SK-N-SH (cell line): ENCODE data around the gene CNTNAP2. TPM values are rescaled to one million over a fixed set of nuclear protein-coding genes. Genes with fewer than 3 reads are reported as not detected.

Experiments
- CTCF ChIA-PET: fragments of 300-600, 350-600 bp; formaldehyde crosslinking; extraction: SDS; loops from one replicate; lab custom pipeline; 2021; lab: Yijun Ruan, JAX
- POLR2A ChIA-PET: fragments of 350-600 bp; sonication (Branson Sonifier 250); formaldehyde crosslinking; extraction: SDS; loops from one replicate; lab custom pipeline; 2020; ENCODE audit warnings: antibody characterized with exemption, inconsistent platforms; lab: Yijun Ruan, JAX
- DNase-seq: peaks from one replicate; pipeline ENCODE4 v3.0.0; 2012
- H2AFZ ChIP-seq: fragments of 200-600 bp; sonication (generic); 2 replicates; pipeline ENCODE4 v1.8.1; 2016; ENCODE audit warnings: antibody characterized with exemption, mild to moderate bottlenecking, low read depth
- H3F3A ChIP-seq: fragments of 200-600 bp; sonication (generic); replicated peaks from 2 replicates; pipeline ENCODE3; 2016; ENCODE audit warnings: antibody characterized with exemption, mild to moderate bottlenecking; ENCODE audit not compliant: insufficient read depth
- H3K27ac ChIP-seq, 2 experiments: fragments of 200-500 bp in 1 of 2; fragments of 200-600 bp in 1 of 2; sonication (Bioruptor generic) in 1 of 2; sonication (generic), shearing (Covaris generic) in 1 of 2; 2 replicates each; pipeline versions ENCODE4 v1.5.1 to v1.6.1; 2014 to 2016; ENCODE audit warnings: low read depth in 2 of 2, inconsistent platforms in 1 of 2, low read length in 1 of 2, mild to moderate bottlenecking in 1 of 2, mixed read lengths in 1 of 2
- H3K27me3 ChIP-seq: fragments of 200-600 bp; sonication (generic), shearing (Covaris generic); 2 replicates; pipeline ENCODE4 v1.6.1; 2016; ENCODE audit warnings: mixed run types; ENCODE audit not compliant: insufficient read depth
- H3K36me3 ChIP-seq, 2 experiments: fragments of 200-500 bp in 1 of 2; fragments of 200-600 bp in 1 of 2; sonication (Bioruptor generic) in 1 of 2; sonication (generic) in 1 of 2; replicated peaks in 1 of 2; 2 replicates each; pipeline versions ENCODE3 to v1.5.1; 2014 to 2016; ENCODE audit warnings: low read length in 1 of 2, mild to moderate bottlenecking in 1 of 2; ENCODE audit not compliant: insufficient read depth in 2 of 2, control insufficient read depth in 1 of 2
- H3K4me1 ChIP-seq, 2 experiments: fragments of 200-500 bp in 1 of 2; fragments of 200-600 bp in 1 of 2; sonication (Bioruptor generic) in 1 of 2; sonication (generic), shearing (Covaris generic) in 1 of 2; 2 replicates each; pipeline versions ENCODE4 v1.5.1 to v1.6.1; 2014 to 2016; ENCODE audit warnings: low read depth in 1 of 2, low read length in 1 of 2, mixed run types in 1 of 2; ENCODE audit not compliant: insufficient read depth in 2 of 2, control insufficient read depth in 1 of 2
- H3K4me2 ChIP-seq: fragments of 200-600 bp; sonication (generic), shearing (Covaris generic); 2 replicates; pipeline ENCODE4 v1.6.1; 2017; ENCODE audit warnings: mixed run types
- H3K4me3 ChIP-seq, 2 experiments: fragments of 200-500 bp in 1 of 2; fragments of 200-600 bp in 1 of 2; sonication (Bioruptor generic) in 1 of 2; sonication (generic), shearing (Covaris generic) in 1 of 2; 2 replicates each; pipeline versions ENCODE4 v1.5.1 to v1.8.1; 2014 to 2016; ENCODE audit warnings: low read depth in 2 of 2, inconsistent platforms in 1 of 2, low read length in 1 of 2, mild to moderate bottlenecking in 1 of 2, mixed read lengths in 1 of 2, moderate library complexity in 1 of 2
- H3K79me2 ChIP-seq: fragments of 200-600 bp; sonication (generic); 2 replicates; pipeline ENCODE4 v1.8.1; 2017; ENCODE audit warnings: mild to moderate bottlenecking; ENCODE audit not compliant: insufficient read depth
- H3K9ac ChIP-seq: fragments of 200-600 bp; sonication (generic); 2 replicates; pipeline ENCODE4 v1.6.1; 2017; ENCODE audit warnings: mixed run types
- H3K9me2 ChIP-seq: fragments of 200-600 bp; sonication (generic); 2 replicates; pipeline ENCODE4 v1.6.1; 2017; ENCODE audit warnings: mixed run types
- H3K9me3 ChIP-seq: fragments of 200-600 bp; sonication (generic); 2 replicates; pipeline ENCODE4 v1.6.1; 2017; ENCODE audit warnings: mixed run types, mild to moderate bottlenecking, moderate library complexity
- H4K20me1 ChIP-seq: fragments of 200-600 bp; sonication (generic); 2 replicates; pipeline ENCODE4 v1.6.1; 2017; ENCODE audit warnings: mild to moderate bottlenecking, mixed run types; ENCODE audit not compliant: insufficient read depth
- CTCF ChIP-seq: fragments of 200-600 bp; sonication (generic); IDR thresholded peaks from 2 replicates; pipeline ENCODE4 v1.6.1; 2017; ENCODE audit warnings: antibody characterized with exemption, mild to moderate bottlenecking, moderate library complexity
- ELF1 ChIP-seq: IDR thresholded peaks from 2 replicates; pipeline ENCODE4 v1.4.0; 2012
- EP300 ChIP-seq, 2 experiments: IDR thresholded peaks; 2 replicates each; pipeline versions ENCODE4 v1.4.0 to v1.6.1; 2012; ENCODE audit warnings: borderline replicate concordance in 1 of 2, low read depth in 1 of 2, low read length in 1 of 2
- EZH2phosphoT487 ChIP-seq: fragments of 200-600 bp; sonication (generic); IDR thresholded peaks from 2 replicates; pipeline ENCODE4 v1.6.1; 2017; ENCODE audit warnings: low read depth, mixed run types, mild to moderate bottlenecking, antibody characterized with exemption, moderate library complexity, borderline replicate concordance
- FOXJ3 ChIP-seq: sonication (generic); formaldehyde crosslinking; IDR thresholded peaks from 2 replicates; pipeline ENCODE4 v1.5.1; 2020; ENCODE audit warnings: mild to moderate bottlenecking, missing genetic modification reagents
- FOXM1 ChIP-seq: IDR thresholded peaks from 2 replicates; pipeline ENCODE4 v1.4.0; 2012; ENCODE audit warnings: low read depth, mild to moderate bottlenecking
- IRF3 ChIP-seq: fragments of 150-350 bp; IDR thresholded peaks from 2 replicates; pipeline ENCODE4 v1.6.1; 2016; ENCODE audit warnings: mild to moderate bottlenecking, low read depth, low read length
- JUND ChIP-seq: IDR thresholded peaks from 2 replicates; pipeline ENCODE4 v1.4.0; 2012
- MAX ChIP-seq: IDR thresholded peaks from 2 replicates; pipeline ENCODE4 v1.4.0; 2012; ENCODE audit warnings: low read depth
- MXI1 ChIP-seq: IDR thresholded peaks from 2 replicates; pipeline ENCODE4 v1.6.1; 2012; ENCODE audit warnings: mild to moderate bottlenecking, low read depth, low read length, improper control_type of control experiment
- NRF1 ChIP-seq: IDR thresholded peaks from 2 replicates; pipeline ENCODE4 v1.6.1; 2012; ENCODE audit warnings: low read depth, mild to moderate bottlenecking, low read length
- POLR2AphosphoS5 ChIP-seq: IDR thresholded peaks from 2 replicates; pipeline ENCODE4 v1.6.1; 2012; ENCODE audit warnings: low read depth, low read length
- REST ChIP-seq: IDR thresholded peaks from 2 replicates; pipeline ENCODE4 v1.6.1; 2012; ENCODE audit warnings: mild to moderate bottlenecking, low read depth, low read length, moderate library complexity
- RFX5 ChIP-seq: IDR thresholded peaks from 2 replicates; pipeline ENCODE4 v1.6.1; 2012; ENCODE audit warnings: mild to moderate bottlenecking, improper control_type of control experiment, low read length
- RXRA ChIP-seq: IDR thresholded peaks from 2 replicates; pipeline ENCODE4 v1.4.0; 2012; ENCODE audit warnings: low read depth, mild to moderate bottlenecking, borderline replicate concordance
- SIN3A ChIP-seq: IDR thresholded peaks from 2 replicates; pipeline ENCODE4 v1.6.1; 2012; ENCODE audit warnings: low read depth, mild to moderate bottlenecking, low read length, moderate library complexity, borderline replicate concordance
- TCF12 ChIP-seq: IDR thresholded peaks from 2 replicates; pipeline ENCODE4 v1.4.0; 2012
- WGBS: methylation state at CpG from one replicate; pipeline ENCODE4 v1.1.6; 2017; ENCODE audit warnings: low lambda C conversion rate; 5-methylcytosine and 5-hydroxymethylcytosine counted together
- polyA plus RNA-seq, 3 experiments: library from polyadenylated mRNA; depleted of rRNA; stranded (reverse); fragments of >200 nt; gene quantifications; 2 replicates each; pipeline ENCODE4 v1.2.3, GENCODE V29; 2012
- TF ChIP-seq, protein P1 (sequence below): fragments of 150-350 bp; IDR thresholded peaks from 2 replicates; pipeline ENCODE4 v1.6.1; 2017; ENCODE audit warnings: antibody characterized with exemption, low read length, low read depth, borderline replicate concordance
- TF ChIP-seq, protein P2 (sequence below): IDR thresholded peaks from 2 replicates; pipeline ENCODE4; 2012

CNTNAP2 gene
- polyA plus RNA-seq, 1 of the 3 experiments (the other 2 are of a cell fraction), result 3.4 TPM

DNA sequence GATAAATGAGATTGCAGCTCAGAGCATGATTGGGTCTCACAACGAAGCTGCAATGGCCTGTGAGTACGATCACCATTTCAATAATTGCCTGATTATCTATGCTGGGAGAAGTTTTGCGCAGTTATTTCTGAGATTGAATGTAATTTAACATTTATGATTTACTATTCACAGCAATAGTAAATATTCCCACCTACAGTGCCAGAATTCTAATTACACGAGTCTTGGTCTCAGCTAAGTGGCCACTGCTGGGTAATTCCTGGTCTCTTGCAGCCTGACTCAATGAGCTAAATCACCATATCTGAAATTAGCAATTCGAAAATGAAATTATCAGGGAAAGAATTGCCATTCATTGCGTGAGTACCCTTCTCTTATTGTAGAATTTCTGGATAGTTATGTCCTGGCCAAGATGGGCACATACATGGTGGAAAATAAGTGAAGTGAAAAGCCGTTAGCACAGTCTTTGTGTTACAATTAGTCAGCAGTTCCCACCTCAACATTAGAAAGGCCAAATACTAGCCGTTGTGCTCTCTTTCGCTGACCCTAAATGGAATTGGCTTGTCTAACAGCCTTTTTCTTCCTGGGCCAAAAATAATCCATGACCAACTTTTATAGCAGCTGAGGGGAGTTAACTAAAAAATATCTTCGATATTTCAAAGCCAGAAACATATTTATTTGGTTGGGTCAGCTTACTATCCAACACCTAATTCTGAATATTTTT, 1793.0 kb downstream of the CNTNAP2 start:
- no peaks in the 10 kb centered on the region for H3K27me3 ChIP-seq
- CTCF ChIA-PET, result interaction anchor here (0.7 to 1.3 kb wide), 2 partner anchors 11 to 16 kb away, joined by 3 to 5 read pairs; no protein-coding TSS in a partner anchor
- WGBS, result 71% methylated on average over 10 of the region's 10 CpGs

More for the DNA sequence above, 1793.0 kb downstream of the CNTNAP2 start:
- no peak overlapping the region for H3K9ac ChIP-seq
- DNase-seq, result no peak
- no peak overlapping the region for H3K4me3 ChIP-seq
- no peaks in the 10 kb centered on the region for H3K79me2 ChIP-seq
- POLR2A ChIA-PET, result no interaction called here
- H4K20me1 ChIP-seq, result no peaks in the 10 kb centered on the region
- peaks cover 0 to 4% of the 10 kb centered on the region in 2 experiments; a peak in 1 of 4 replicates for H3K4me1 ChIP-seq
- H3K4me2 ChIP-seq, result no peak overlapping the region
- TF ChIP-seq EZH2phosphoT487 (no peak), FOXM1 (no peak), JUND (no peak), RFX5 (no peak), IRF3 (no peak), FOXJ3 (CRISPR knock-in tag) (no peak), TCF12 (no peak), MXI1 (no peak), POLR2AphosphoS5 (no peak), RXRA (no peak), MAX (no peak), ELF1 (no peak), NRF1 (no peak), SIN3A (no peak), CTCF (no peak), EP300 (IDR thresholded peaks at IDR 0.05; ENCODE audit: borderline replicate concordance in 1 of 2, low read depth in 1 of 2, low read length in 1 of 2) (no peak), REST (no peak)
- TF ChIP-seq, protein P1, sequence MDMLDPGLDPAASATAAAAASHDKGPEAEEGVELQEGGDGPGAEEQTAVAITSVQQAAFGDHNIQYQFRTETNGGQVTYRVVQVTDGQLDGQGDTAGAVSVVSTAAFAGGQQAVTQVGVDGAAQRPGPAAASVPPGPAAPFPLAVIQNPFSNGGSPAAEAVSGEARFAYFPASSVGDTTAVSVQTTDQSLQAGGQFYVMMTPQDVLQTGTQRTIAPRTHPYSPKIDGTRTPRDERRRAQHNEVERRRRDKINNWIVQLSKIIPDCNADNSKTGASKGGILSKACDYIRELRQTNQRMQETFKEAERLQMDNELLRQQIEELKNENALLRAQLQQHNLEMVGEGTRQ, result no peak
- TF ChIP-seq, protein P2, sequence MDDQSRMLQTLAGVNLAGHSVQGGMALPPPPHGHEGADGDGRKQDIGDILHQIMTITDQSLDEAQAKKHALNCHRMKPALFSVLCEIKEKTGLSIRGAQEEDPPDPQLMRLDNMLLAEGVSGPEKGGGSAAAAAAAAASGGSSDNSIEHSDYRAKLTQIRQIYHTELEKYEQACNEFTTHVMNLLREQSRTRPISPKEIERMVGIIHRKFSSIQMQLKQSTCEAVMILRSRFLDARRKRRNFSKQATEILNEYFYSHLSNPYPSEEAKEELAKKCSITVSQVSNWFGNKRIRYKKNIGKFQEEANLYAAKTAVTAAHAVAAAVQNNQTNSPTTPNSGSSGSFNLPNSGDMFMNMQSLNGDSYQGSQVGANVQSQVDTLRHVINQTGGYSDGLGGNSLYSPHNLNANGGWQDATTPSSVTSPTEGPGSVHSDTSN, result no peak
- H3F3A ChIP-seq, result no peaks in the 10 kb centered on the region
- no peak overlapping the region for H3K27ac ChIP-seq
- H3K9me2 ChIP-seq, result no peaks in the 10 kb centered on the region
- H2AFZ ChIP-seq, result no peak overlapping the region
- no peaks in the 10 kb centered on the region for H3K9me3 ChIP-seq
- H3K36me3 ChIP-seq, result no peaks in the 10 kb centered on the region
